GM12878 (cell line): ENCODE measurements around the gene JAKMIP1. TPM values are rescaled to one million over a fixed set of nuclear protein-coding genes. Genes with fewer than 3 reads are reported as not detected.

Source experiments
- ATAC-seq: fragments of 200-7000 bp; cut with Tn5 transposase; 3 replicates; pipeline ENCODE4 v1.9.1; 2020; ENCODE audit warnings: mild to moderate bottlenecking, moderate library complexity
- BruUV-seq: library from RNA; stranded (reverse); fragments of 400-500 nt; replicated peaks from 2 replicates; lab custom pipeline; 2021; lab: Mats Ljungman, UMichigan
- CTCF ChIA-PET: fragments of 300-600 bp; sonication (Branson Sonifier 250); formaldehyde crosslinking; extraction: SDS; loops from one replicate; lab custom pipeline; 2021; ENCODE audit warnings: inconsistent platforms; lab: Yijun Ruan, JAX
- POLR2A ChIA-PET: fragments of 350-600 bp; formaldehyde crosslinking; extraction: SDS; loops from one replicate; lab custom pipeline; 2021; ENCODE audit warnings: inconsistent platforms; lab: Charles Lee
- RAD21 ChIA-PET: fragments of 300-600 bp; sonication (Branson Sonifier 250); formaldehyde crosslinking; loops from one replicate; lab custom pipeline; 2023; ENCODE audit warnings: antibody characterized with exemption; ENCODE audit not compliant: unreplicated experiment; lab: Charles Lee
- SMC1A ChIA-PET: fragments of 300-600 bp; sonication (Branson Sonifier 250); formaldehyde crosslinking; loops from one replicate; lab custom pipeline; 2023; ENCODE audit not compliant: unreplicated experiment, uncharacterized antibody; lab: Charles Lee
- DNase-seq: peaks from one replicate; pipeline ENCODE4 v3.0.0-alpha.2; 2011; ENCODE audit warnings: low read depth, low spot score
- FAIRE-seq: peaks from 3 replicates; lab custom pipeline; 2011; peaks lifted over from hg19 to GRCh38; lab: Jason Lieb, UNC
- H2AFZ ChIP-seq: 2 replicates; pipeline ENCODE4 v1.6.0; 2011; ENCODE audit warnings: low read depth, low read length, control low read depth; ENCODE audit not compliant: control insufficient read depth
- H3K27ac ChIP-seq: 2 replicates; pipeline ENCODE4 v1.5.1; 2011; ENCODE audit warnings: control low read depth; ENCODE audit not compliant: control insufficient read depth, insufficient read depth
- H3K27me3 ChIP-seq, 2 experiments: replicated peaks in 1 of 2; 2 replicates each; pipeline versions ENCODE4 v1.6.0 to v1.6.1; 2011; ENCODE audit warnings: low read length in 1 of 2; ENCODE audit not compliant: control insufficient read depth in 2 of 2, insufficient read depth in 2 of 2
- H3K36me3 ChIP-seq, 2 experiments: 2 replicates each; pipeline ENCODE4 v1.5.1; 2011; ENCODE audit warnings: low read length in 1 of 2; ENCODE audit not compliant: control insufficient read depth in 2 of 2, insufficient read depth in 2 of 2
- H3K4me1 ChIP-seq: 2 replicates; pipeline ENCODE4 v1.6.1; 2011; ENCODE audit warnings: mild to moderate bottlenecking, low read length, moderate library complexity, mixed read lengths; ENCODE audit not compliant: control insufficient read depth, insufficient read depth
- H3K4me2 ChIP-seq: 2 replicates; pipeline ENCODE4 v1.6.0; 2011; ENCODE audit warnings: control low read depth; ENCODE audit not compliant: control insufficient read depth, insufficient read depth
- H3K4me3 ChIP-seq: fragments of 200-600 bp; sonication (generic); 2 replicates; pipeline ENCODE4 v1.5.1; 2016
- H3K79me2 ChIP-seq: 2 replicates; pipeline ENCODE4 v1.6.0; 2011; ENCODE audit warnings: low read length; ENCODE audit not compliant: control insufficient read depth, insufficient read depth
- H3K9ac ChIP-seq: 2 replicates; pipeline ENCODE4 v1.8.0; 2011; ENCODE audit warnings: low read length, control low read depth, mixed read lengths; ENCODE audit not compliant: control insufficient read depth, insufficient read depth
- H3K9me3 ChIP-seq: replicated peaks from 3 replicates; pipeline ENCODE4 v1.5.1; 2011; ENCODE audit warnings: mild to moderate bottlenecking, low read length; ENCODE audit not compliant: control insufficient read depth, insufficient read depth
- H4K20me1 ChIP-seq: 2 replicates; pipeline ENCODE4 v1.6.0; 2011; ENCODE audit not compliant: control insufficient read depth, insufficient read depth
- CHD2 ChIP-seq: IDR thresholded peaks from 2 replicates; pipeline ENCODE4 v1.6.1; 2011; ENCODE audit warnings: low read depth, low read length, improper control_type of control experiment, borderline replicate concordance
- DPF2 ChIP-seq: fragments of 450-650 bp; IDR thresholded peaks from 2 replicates; pipeline ENCODE4 v1.6.1; 2017; ENCODE audit warnings: mild to moderate bottlenecking
- HDAC2 ChIP-seq: fragments of 200-600 bp; sonication (generic); IDR thresholded peaks from 2 replicates; pipeline ENCODE4 v1.6.1; 2017
- MTA3 ChIP-seq: IDR thresholded peaks from 2 replicates; pipeline ENCODE4 v1.6.1; 2012; ENCODE audit warnings: low read length, inconsistent platforms, borderline replicate concordance
- POLR2AphosphoS2 ChIP-seq: IDR thresholded peaks from 2 replicates; pipeline ENCODE4 v1.6.1; 2011; ENCODE audit warnings: low read depth, mild to moderate bottlenecking, low read length, improper control_type of control experiment, moderate library complexity
- ZSCAN29 ChIP-seq: fragments of 450-650 bp; IDR thresholded peaks from 2 replicates; pipeline ENCODE4 v1.6.1; 2017; ENCODE audit warnings: mild to moderate bottlenecking, moderate library complexity
- whole genome bisulfite sequencing: methylation state at CpG from one replicate; pipeline ENCODE4 v1.1.6; 2016; ENCODE audit warnings: low lambda C conversion rate; ENCODE audit not compliant: insufficient replicate concordance, insufficient coverage; ENCODE audit errors: missing lambda C conversion rate; 5-methylcytosine and 5-hydroxymethylcytosine counted together
- in situ Hi-C: fragments of 300-500 bp; cut with MboI; formaldehyde crosslinking; loops from 9 replicates; pipeline ENCODE4 v1.14.3; 2018; ENCODE audit warnings: mixed read lengths
- intact Hi-C: fragments of 100-400 bp; cut with micrococcal nuclease; formaldehyde crosslinking; loops from one replicate; pipeline ENCODE4 v1.14.2; 2022; ENCODE audit not compliant: unreplicated experiment
- polyA plus RNA-seq, 11 experiments: library from polyadenylated mRNA; depleted of rRNA in 4 of 11; unstranded in 6 of 11; stranded (reverse) in 5 of 11; fragments of >200 nt; fragmentation: Nextera tagmentation in 4 of 11; fragmentation: Illumina TruSeq in 1 of 11; extraction: Ambion mirVana in 4 of 11; extraction: Trizol in 1 of 11; gene quantifications; 1 replicate in 1 of 11; 2 replicates in 10 of 11; pipeline versions ENCODE4 v1.2.1 to v1.2.3, GENCODE V29; 2011 to 2016; ENCODE audit warnings: inconsistent platforms in 2 of 11, missing spikeins in 2 of 11, low read depth in 1 of 11
- total RNA-seq, 4 experiments: library from RNA; depleted of rRNA in 3 of 4; stranded (reverse); fragments of >200 nt in 3 of 4; fragmentation: Illumina TruSeq in 1 of 4; extraction: Trizol in 1 of 4; gene quantifications; 2 replicates each; pipeline versions ENCODE4 v1.2.1 to v1.2.3, GENCODE V29; 2013 to 2021
- TF ChIP-seq, protein P1 (sequence below): fragments of 450-650 bp; IDR thresholded peaks from 2 replicates; pipeline ENCODE4 v1.6.1; 2017; ENCODE audit warnings: mild to moderate bottlenecking, moderate library complexity
- TF ChIP-seq, protein P2 (sequence below): IDR thresholded peaks from 2 replicates; pipeline ENCODE4 v1.6.1; 2011; ENCODE audit warnings: mild to moderate bottlenecking, low read depth, low read length, moderate library complexity; ENCODE audit not compliant: insufficient replicate concordance
- TF ChIP-seq, protein P3 (sequence below): IDR thresholded peaks from 2 replicates; pipeline ENCODE4 v1.6.1; 2012; ENCODE audit warnings: low read depth, low read length, improper control_type of control experiment

JAKMIP1 gene
- total and polyA plus RNA-seq, 10 of the 15 experiments (the other 5 are each of a cell fraction or from before 2014, with no cell fraction given), result 0.52 to 16.7 (median 12.3) TPM

DNA sequence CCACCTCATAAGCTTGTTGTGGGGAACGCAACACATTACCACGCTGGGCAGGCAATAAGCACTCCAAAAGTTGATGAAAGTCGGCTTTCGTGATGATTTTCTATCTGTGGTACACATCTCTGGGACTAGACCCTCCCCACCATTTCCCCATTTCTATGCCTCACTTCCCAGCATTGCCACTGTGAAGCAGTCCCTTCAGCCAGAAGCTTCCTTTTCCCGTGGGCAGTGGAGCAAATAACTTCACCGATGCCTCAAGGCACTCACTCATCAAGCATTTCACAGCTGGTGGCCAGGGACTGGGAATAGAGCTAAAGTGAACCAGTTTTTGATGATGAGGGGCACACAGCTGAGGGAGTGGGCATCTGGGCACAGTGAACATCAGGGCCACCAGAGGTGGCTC lies 201.0 kb downstream of the JAKMIP1 start:
- Histone ChIP-seq H3K27ac (no peak overlapping the region), H3K9me3 (no peaks in the 10 kb centered on the region), H3K4me1 (peaks cover 11% of the 10 kb centered on the region), H3K4me3 (no peak overlapping the region), H3K9ac (no peak overlapping the region), H3K36me3 (no peaks in the 10 kb centered on the region), H3K4me2 (no peak overlapping the region), H3K27me3 (no peaks in the 10 kb centered on the region; a peak in 2 of 4 replicates), H2AFZ (no peak overlapping the region), H3K79me2 (no peaks in the 10 kb centered on the region), H4K20me1 (no peaks in the 10 kb centered on the region)
- ChIA-PET CTCF (interaction anchor here (0.7 to 4.8 kb wide), 11 partner anchors 10 to 333 kb away, joined by 3 to 80 read pairs (median 4); no protein-coding TSS in a partner anchor), POLR2A (interaction anchor here (0.6 kb wide), 1 partner anchor 25 kb away, joined by 4 read pairs; no protein-coding TSS in a partner anchor), SMC1A (interaction anchor here (0.6 to 4.9 kb wide), 4 partner anchors 193 to 330 kb away, joined by 3 to 40 read pairs (median 22); no protein-coding TSS in a partner anchor), RAD21 (interaction anchor here (1.2 to 3.5 kb wide), 3 partner anchors 192 to 329 kb away, joined by 5 to 26 read pairs (median 17); no protein-coding TSS in a partner anchor)
- FAIRE-seq, result no peak
- 17% methylated on average over 6 of the region's 6 CpGs for WGBS
- intact Hi-C loops, result loop anchor here (2.0 to 5.0 kb wide), 2 partner anchors 87 to 253 kb away; no protein-coding TSS in a partner anchor
- ATAC-seq, result no peak
- in situ Hi-C loops, result loop anchor here (5.0 kb wide), 1 partner anchor 328 kb away; no protein-coding TSS in a partner anchor
- BruUV-seq, result no TSS peak
- DNase-seq, result no peak
- no peak for TF ChIP-seq MTA3
- TF ChIP-seq ZSCAN29, result no peak
- TF ChIP-seq, protein P1, sequence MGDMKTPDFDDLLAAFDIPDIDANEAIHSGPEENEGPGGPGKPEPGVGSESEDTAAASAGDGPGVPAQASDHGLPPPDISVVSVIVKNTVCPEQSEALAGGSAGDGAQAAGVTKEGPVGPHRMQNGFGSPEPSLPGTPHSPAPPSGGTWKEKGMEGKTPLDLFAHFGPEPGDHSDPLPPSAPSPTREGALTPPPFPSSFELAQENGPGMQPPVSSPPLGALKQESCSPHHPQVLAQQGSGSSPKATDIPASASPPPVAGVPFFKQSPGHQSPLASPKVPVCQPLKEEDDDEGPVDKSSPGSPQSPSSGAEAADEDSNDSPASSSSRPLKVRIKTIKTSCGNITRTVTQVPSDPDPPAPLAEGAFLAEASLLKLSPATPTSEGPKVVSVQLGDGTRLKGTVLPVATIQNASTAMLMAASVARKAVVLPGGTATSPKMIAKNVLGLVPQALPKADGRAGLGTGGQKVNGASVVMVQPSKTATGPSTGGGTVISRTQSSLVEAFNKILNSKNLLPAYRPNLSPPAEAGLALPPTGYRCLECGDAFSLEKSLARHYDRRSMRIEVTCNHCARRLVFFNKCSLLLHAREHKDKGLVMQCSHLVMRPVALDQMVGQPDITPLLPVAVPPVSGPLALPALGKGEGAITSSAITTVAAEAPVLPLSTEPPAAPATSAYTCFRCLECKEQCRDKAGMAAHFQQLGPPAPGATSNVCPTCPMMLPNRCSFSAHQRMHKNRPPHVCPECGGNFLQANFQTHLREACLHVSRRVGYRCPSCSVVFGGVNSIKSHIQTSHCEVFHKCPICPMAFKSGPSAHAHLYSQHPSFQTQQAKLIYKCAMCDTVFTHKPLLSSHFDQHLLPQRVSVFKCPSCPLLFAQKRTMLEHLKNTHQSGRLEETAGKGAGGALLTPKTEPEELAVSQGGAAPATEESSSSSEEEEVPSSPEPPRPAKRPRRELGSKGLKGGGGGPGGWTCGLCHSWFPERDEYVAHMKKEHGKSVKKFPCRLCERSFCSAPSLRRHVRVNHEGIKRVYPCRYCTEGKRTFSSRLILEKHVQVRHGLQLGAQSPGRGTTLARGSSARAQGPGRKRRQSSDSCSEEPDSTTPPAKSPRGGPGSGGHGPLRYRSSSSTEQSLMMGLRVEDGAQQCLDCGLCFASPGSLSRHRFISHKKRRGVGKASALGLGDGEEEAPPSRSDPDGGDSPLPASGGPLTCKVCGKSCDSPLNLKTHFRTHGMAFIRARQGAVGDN, result no peak
- TF ChIP-seq POLR2AphosphoS2, result no peak
- no peak for TF ChIP-seq HDAC2
- no peak for TF ChIP-seq DPF2
- no peak for TF ChIP-seq CHD2
- TF ChIP-seq, protein P2, sequence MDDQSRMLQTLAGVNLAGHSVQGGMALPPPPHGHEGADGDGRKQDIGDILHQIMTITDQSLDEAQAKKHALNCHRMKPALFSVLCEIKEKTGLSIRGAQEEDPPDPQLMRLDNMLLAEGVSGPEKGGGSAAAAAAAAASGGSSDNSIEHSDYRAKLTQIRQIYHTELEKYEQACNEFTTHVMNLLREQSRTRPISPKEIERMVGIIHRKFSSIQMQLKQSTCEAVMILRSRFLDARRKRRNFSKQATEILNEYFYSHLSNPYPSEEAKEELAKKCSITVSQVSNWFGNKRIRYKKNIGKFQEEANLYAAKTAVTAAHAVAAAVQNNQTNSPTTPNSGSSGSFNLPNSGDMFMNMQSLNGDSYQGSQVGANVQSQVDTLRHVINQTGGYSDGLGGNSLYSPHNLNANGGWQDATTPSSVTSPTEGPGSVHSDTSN, result no peak
- TF ChIP-seq, protein P3, sequence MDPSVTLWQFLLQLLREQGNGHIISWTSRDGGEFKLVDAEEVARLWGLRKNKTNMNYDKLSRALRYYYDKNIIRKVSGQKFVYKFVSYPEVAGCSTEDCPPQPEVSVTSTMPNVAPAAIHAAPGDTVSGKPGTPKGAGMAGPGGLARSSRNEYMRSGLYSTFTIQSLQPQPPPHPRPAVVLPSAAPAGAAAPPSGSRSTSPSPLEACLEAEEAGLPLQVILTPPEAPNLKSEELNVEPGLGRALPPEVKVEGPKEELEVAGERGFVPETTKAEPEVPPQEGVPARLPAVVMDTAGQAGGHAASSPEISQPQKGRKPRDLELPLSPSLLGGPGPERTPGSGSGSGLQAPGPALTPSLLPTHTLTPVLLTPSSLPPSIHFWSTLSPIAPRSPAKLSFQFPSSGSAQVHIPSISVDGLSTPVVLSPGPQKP, result no peak
